Ishikawa (cell line): ENCODE data around the gene COX18.

Experiments used
- CEBPB ChIP-seq: IDR thresholded peaks from 2 replicates; pipeline ENCODE4 v1.6.1; 2012
- EP300 ChIP-seq: IDR thresholded peaks from 2 replicates; pipeline ENCODE4 v1.6.1; 2012; ENCODE audit warnings: borderline replicate concordance
- RAD21 ChIP-seq: IDR thresholded peaks from 2 replicates; pipeline ENCODE4 v1.6.1; 2012; ENCODE audit warnings: low read depth
- YY1 ChIP-seq: IDR thresholded peaks from 2 replicates; pipeline ENCODE4 v1.6.1; 2012; ENCODE audit warnings: low read depth

- TF ChIP-seq CEBPB = no peak
- TF ChIP-seq RAD21 = no peak
- no peak for TF ChIP-seq EP300
- no peak for TF ChIP-seq YY1
Observed at GRCh38 chr4:73053974-73054480, 15.5 kb downstream of the COX18 start.
